NCI-H1436 (cell line): ENCODE measurements around the gene ABCF2.
A peak's percentile ranks its signal among the peaks of the same experiment; 100 is the strongest.

ENCODE experiments used
- DNase-seq: peaks from one replicate; lab custom pipeline; 2025; lab: John Stamatoyannopoulos, UW

The ABCF2 gene

DNA sequence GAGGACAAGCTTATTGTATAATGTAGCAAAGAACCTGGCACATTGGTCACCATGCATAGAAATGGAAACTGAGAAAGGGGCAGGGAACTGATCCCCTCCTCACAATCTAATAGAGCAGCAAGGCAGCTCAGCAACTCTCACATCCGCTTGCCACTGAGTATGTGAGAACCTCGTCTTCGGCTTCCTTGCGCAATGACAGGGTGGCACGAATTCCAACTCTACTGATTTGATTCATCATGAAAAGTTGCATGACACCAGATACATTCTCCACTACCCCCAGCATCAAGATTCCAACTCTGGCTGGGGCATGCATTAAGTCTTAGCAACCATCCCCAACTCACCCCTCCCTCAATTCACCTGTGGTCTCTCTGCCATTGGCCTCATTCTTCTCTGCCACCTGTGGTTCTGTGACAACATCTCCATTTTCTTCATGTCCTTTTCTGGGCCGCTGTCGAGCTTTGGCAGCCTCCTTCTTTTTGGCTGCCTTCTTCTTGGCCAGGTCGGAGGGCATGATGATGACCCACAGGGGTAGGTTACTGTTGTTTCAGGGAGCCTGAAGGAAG is 976 bp downstream of the ABCF2 start:
- DNase-seq, result no peak

- no peak for DNase-seq
Measured at GRCh38 chr7:151223728-151224127, 3.3 kb downstream of the ABCF2 start.

- DNase-seq, result no peak
Measured at GRCh38 chr7:151218170-151218569, 8.8 kb downstream of the ABCF2 start.

DNA sequence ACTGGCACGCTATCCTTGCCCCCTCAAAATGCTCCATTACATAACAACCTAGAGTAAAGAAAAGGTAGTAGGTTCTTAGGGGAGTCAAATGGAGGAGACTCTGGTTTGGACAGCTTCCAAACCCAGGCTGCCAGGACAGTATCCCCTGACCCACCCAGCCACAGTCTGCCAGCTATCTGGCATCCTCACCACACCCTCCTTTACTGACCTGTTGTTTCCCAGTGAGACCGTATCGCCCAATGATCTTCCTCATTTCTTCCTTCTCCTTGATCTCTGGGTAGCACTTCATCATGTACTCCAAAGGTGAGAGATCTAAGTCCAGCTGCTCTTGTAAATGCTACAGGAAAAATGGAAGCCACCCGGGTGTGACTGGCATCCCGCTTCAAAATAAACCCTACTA is 11.6 kb downstream of the ABCF2 start:
- no peak for DNase-seq

- no peak for DNase-seq
Measured at GRCh38 chr7:151213826-151214225, 13.2 kb downstream of the ABCF2 start.

GRCh38 chr7:151212626-151213025 is 14.4 kb downstream of the ABCF2 start:
- DNase-seq, result no peak

DNA sequence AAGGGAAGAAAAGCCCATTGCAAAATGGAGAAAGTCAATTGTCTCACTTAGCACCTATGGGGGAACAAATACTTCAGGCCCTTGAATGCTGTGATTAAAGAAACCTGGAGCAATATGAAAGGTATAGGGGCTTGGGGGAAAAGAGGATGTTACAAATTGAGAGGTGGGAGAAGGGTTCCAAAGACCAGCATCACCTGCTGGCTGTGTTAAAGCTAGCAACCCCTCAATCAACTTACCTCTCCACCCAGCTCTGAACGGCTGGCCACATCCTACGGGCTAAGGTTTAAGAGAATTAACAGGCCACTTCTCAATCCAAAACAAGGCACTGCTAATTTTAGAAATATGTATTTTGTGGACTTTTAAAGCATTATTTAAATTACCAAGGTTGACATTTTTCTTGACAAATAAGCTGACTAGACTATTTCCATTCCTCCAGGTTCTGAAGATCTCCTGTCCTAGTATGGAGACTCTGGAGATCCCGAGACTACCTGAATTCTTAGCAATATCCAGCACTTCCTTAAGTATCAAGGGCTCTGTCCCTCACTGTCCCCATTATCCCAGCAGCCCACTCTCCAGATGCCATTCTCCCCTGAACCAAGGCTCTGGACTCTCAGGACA is 15.7 kb downstream of the ABCF2 start:
- DNase-seq, result no peak

DNA sequence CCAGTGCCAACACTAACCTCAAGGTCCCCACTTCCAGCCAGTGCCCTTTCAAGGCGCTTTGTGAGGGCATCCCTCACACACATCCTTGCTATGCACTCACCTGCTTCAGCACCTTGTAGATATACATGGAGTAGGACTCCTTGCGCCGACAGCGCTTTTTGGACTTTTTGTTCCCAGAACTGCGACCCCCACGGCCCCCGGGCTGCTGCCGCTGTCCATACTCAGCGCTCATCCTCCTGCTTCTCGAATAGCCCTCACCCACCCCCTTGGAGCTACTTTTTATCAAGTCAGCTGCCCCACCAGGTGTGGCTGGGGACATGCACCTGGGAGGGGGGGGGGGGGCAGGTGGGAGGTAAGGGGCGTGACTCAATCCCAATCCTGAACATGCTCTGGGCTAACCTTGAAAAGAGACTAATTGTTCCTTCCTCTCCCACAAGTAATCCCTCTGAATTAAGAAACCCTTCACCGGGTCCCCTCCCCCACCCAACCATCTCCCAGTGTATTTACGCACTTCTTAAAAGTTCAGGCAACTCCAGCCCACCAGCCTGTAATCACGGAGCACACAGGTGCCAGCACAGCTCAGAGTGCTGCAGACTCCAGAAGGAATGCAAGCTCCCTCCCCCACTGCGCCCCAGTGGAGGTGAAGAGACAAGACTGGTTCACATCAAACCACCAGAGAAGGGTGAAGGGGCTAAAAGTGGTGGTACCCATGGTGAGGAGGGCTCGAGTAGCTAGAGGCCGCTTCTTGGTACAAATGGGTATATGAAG is 16.7 kb downstream of the ABCF2 start, which contains the start of gene H2BK1:
H2BK1 (minus strand) TSS at position 402 of the 768 bp plus-strand sequence; CDS start at position 232, 170 bp downstream.
- no peak for DNase-seq

- no peak for DNase-seq
Measured at GRCh38 chr7:151209588-151209987, 17.4 kb downstream of the ABCF2 start.

DNA sequence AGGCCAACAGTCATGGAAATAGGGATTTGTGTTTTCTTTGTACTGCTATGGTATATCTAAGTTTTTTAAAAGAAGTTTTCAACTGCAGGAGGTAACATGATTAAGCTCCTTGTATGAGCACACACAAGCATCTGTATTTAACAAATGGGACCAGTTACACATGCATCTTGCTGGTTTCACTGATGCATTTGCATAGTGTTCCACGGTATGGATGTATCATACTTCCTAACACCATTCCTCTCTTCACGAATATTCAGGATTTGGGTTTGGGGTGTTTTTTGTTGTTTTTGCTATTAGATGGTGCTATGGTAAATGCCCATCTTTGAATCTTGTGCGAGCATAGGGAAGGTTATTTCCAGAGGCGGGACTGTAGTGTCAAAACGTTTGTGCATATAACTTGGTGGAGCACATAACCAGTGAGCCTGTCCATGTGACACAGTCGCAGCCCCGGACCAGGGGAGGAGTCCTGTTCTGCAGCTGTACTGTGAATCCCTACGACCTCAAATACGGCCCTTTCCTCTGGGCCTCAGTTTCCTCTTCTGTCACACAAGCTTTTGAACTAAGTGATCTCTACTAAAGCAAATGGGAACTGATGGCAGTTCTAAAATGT is 18.6 kb downstream of the ABCF2 start:
- no peak for DNase-seq

GRCh38 chr7:151207804-151208203 is 19.2 kb downstream of the ABCF2 start:
- no peak for DNase-seq

- DNase-seq, result no peak
Measured at GRCh38 chr7:151207315-151207714, 19.7 kb downstream of the ABCF2 start.

- no peak for DNase-seq
Measured at GRCh38 chr7:151206914-151207313, 20.1 kb downstream of the ABCF2 start.

GRCh38 chr7:151205730-151206129 is 21.3 kb downstream of the ABCF2 start:
- DNase-seq, result no peak

- no peak for DNase-seq
Measured at GRCh38 chr7:151204383-151205032, 22.5 kb downstream of the ABCF2 start.

- no peak for DNase-seq
Measured at GRCh38 chr7:151202836-151203235, 24.2 kb downstream of the ABCF2 start.

DNA sequence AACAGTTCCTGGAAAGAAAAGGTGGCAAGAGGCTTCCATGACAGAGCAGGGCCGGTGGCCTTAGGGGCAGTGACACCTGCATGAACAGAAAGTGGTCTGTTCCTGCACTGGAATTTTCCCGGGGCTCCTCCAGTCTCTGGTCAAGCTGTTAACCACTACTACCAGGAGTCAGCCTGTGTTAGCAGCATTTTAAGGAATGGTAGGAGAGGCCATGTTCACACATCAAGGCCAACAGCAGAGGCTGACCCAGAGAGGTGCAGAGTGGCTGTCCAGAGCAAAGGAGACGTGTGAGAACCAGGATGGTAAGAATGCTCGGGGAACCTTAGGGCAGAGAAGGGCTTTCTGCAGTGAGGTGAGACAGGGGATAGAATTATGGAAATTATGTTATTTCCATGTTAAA is 25.3 kb downstream of the ABCF2 start:
- DNase-seq, result no peak

- no peak for DNase-seq
Measured at GRCh38 chr7:151201344-151201743, 25.7 kb downstream of the ABCF2 start.

DNA sequence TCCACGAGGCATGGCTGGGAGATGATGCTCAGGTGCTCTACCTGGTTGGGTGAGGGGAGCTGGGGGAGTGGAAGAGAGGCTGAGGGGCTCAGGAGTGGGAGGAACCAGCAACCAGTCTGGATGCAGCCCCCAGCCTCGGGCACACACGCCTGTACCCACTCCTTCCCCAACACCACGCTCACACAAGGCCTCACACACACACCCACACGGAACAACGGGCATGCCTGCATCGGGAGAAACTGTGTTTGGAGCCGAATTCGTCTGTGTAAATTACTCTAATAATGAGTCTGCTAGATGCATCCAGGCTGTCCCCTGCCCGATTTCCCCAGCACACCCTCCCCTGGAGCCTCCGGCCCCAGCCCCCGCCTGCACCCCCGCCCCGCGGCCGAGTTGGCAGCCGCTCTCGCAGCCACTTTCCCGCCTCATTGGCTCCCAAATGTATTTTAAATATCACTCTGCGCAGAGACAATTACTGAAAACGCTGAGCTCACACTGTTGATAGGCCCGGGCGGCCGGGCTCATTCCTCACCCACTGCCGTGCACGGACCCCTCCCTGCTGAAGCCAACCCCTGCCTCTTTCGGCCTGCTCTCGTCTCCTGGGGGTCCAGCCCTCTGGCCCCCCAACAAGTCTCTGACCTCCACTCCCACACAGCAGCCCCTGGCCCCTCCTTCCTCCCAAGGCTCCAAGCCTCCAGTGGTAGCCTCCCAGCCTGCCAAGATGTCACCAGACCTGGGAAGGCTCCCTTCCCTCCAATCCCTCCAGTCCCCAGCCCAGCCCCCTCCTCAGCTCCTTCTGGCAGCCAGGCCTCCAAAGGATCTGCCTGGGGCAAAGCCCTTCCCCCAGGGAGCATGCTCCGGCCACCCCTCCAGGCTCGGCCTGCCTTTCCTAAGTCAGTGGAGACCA is 27.8 kb downstream of the ABCF2 start:
- peak; percentile 58 for DNase-seq

DNA sequence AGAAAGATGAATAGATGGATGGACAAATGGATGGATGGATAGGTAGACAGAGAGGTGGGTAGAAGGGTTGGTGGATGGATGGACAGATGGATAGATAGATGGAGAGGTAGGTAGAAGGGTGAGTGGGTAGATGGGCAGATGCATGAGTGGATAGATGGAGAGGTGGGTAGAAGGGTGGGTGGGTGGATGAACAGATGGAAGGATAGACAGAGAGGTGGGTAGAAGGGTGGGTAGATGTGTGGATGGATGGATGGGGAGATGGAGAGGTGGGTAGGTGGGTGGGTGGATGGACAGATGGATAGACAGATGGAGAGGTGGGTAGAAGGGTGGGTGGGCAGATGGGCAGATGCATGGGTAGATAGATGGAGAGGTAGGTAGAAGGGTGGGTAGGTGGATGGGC is 29.1 kb downstream of the ABCF2 start:
- DNase-seq, result no peak
